ENCODE results near the gene PRPF38B.
A peak's percentile ranks its signal among the peaks of the same experiment; 100 is the strongest.

The PRPF38B gene

DNA sequence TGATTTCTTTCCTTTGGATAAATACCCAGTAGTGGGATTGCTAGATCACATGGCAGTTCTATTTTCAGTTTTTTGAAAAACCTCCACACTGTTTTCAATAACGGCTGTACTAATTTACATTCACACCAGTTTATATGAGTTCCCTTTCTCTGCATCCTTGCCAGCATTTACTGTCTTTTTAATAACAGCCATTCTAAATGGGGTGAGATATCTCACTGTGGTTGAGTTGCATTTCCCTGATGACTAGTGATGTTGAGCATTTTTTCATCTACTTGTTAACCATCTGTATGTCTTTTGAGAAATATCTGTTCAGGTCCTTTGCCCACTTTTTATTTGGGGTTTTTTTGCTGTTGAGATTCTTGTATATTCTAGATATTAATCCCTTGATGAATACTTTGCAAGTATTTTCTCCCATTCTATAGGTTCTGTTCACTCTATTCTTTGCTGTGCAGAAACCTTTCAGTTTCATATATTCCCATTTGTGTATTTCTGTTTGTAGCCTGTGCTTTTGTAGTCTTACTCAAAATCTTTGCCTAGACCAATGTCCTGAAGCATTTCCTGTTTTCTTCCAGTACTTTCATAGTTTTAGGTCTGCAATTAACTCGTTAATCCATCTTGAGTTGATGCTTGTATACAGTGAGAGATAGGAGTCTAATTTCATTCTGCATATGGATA lies 38.5 kb upstream of the PRPF38B start:
- no peak overlapping the region for H3K4me3 ChIP-seq (ENCODE audit: low read depth, low read length)
- DNase-seq (ENCODE audit: low read depth): no peak
- no peak for TF ChIP-seq MYC (IDR thresholded peaks at IDR 0.05; ENCODE audit: low read depth, low read length)

DNA sequence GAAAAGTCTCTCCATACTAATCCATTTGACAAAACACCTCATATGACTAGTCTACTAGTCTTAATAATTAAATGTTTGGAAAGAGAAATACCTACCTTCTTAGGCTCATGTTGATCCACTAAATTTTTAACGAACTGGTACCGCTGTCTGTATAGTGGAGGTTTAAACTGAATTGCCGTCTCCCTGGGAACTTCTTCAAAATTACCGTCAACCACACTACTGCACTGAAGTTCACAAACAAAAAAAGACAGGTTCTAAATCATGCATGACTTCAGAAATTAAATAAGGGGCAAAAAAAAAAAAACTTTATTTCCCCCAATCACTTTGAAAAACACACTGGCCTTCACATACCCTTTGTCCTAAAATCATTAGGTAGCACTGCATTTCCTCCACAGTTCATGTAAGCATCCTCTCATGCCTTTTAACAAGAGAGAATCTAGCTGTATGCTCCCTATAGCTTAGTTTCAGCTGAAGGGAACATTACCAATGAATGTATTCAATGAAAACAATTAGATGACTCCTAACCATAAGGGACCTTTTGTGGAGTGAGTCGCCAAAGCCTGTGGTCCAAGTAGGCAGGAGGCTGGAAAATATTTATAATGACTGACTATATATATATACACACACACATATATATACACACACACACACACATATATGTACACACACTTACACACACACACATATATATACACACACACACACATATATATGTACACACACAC lies 34.6 kb upstream of the PRPF38B start:
- TF ChIP-seq MYC (IDR thresholded peaks at IDR 0.05; ENCODE audit: low read depth, low read length): no peak
- TF ChIP-seq, protein P1, sequence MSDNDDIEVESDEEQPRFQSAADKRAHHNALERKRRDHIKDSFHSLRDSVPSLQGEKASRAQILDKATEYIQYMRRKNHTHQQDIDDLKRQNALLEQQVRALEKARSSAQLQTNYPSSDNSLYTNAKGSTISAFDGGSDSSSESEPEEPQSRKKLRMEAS (IDR thresholded peaks at IDR 0.05; ENCODE audit: low read depth, low read length): no peak
- TF ChIP-seq, protein P2, sequence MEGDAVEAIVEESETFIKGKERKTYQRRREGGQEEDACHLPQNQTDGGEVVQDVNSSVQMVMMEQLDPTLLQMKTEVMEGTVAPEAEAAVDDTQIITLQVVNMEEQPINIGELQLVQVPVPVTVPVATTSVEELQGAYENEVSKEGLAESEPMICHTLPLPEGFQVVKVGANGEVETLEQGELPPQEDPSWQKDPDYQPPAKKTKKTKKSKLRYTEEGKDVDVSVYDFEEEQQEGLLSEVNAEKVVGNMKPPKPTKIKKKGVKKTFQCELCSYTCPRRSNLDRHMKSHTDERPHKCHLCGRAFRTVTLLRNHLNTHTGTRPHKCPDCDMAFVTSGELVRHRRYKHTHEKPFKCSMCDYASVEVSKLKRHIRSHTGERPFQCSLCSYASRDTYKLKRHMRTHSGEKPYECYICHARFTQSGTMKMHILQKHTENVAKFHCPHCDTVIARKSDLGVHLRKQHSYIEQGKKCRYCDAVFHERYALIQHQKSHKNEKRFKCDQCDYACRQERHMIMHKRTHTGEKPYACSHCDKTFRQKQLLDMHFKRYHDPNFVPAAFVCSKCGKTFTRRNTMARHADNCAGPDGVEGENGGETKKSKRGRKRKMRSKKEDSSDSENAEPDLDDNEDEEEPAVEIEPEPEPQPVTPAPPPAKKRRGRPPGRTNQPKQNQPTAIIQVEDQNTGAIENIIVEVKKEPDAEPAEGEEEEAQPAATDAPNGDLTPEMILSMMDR (IDR thresholded peaks at IDR 0.05; ENCODE audit: low read depth, low read length): no peak
- TF ChIP-seq POLR2A (IDR thresholded peaks at IDR 0.05; ENCODE audit: extremely low read depth, insufficient read length): no peak
- H3K4me3 ChIP-seq (ENCODE audit: low read depth, low read length): no peak overlapping the region
- DNase-seq (ENCODE audit: low read depth): peak; percentile 33

DNA sequence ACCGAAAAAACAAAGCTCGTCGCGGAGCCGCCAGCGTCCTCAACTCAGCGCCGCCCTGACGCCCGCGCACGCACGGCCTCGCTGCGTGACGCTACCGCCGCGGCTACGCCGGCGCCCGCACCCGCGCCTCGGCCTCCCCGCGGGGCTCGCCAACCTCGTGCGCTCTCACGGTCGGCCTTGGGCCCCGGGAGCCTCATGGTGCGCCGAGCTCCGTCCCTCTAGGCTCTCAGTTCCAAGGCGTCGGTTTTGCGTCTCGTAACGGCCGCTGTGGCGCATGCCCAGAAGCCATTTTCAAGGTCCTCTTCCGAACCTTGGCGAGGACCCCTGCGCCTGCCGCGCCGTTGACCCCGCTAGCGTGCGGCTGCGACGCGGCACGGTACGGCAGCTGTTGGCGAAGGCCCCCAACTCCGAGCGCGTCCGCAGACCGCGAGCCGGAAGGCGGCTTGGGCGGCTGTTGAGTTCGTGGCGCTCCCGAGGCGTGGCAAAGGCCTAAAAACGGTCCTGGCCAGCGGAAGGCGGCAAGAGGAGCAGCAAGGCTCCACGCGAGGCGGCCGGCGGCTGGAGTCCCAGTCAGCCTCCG lies 31.0 kb upstream of the PRPF38B start, which contains the start of gene HENMT1:
HENMT1 (minus strand) TSS at position 64 of the 580 bp plus-strand sequence. CDS start 1,209 bp downstream, outside the sequence.
- H3K4me3 ChIP-seq (ENCODE audit: low read depth, low read length): peak within 1 kb of the TSS; percentile 75
- DNase-seq (ENCODE audit: low read depth): peak; percentile 92
- TF ChIP-seq MYC (IDR thresholded peaks at IDR 0.05; ENCODE audit: low read depth, low read length) (peak; percentile 94), POLR2A (IDR thresholded peaks at IDR 0.05; ENCODE audit: extremely low read depth, insufficient read length) (peak; percentile 76)
- TF ChIP-seq, protein P1 (IDR thresholded peaks at IDR 0.05; ENCODE audit: low read depth, low read length): peak; percentile 59
- TF ChIP-seq, protein P2 (IDR thresholded peaks at IDR 0.05; ENCODE audit: low read depth, low read length): no peak

- TF ChIP-seq MYC (IDR thresholded peaks at IDR 0.05; ENCODE audit: low read depth, low read length): no peak
- TF ChIP-seq, protein P1 (IDR thresholded peaks at IDR 0.05; ENCODE audit: low read depth, low read length): no peak
- TF ChIP-seq POLR2A (IDR thresholded peaks at IDR 0.05; ENCODE audit: extremely low read depth, insufficient read length): no peak
- TF ChIP-seq, protein P2 (IDR thresholded peaks at IDR 0.05; ENCODE audit: low read depth, low read length): no peak
- no peak overlapping the region for H3K4me3 ChIP-seq (ENCODE audit: low read depth, low read length)
- no peak for DNase-seq (ENCODE audit: low read depth)
Measured at GRCh38 chr1:108663074-108663473, 29.0 kb upstream of the PRPF38B start.

- peak; percentile 56 for DNase-seq (ENCODE audit: low read depth)
- H3K4me3 ChIP-seq (ENCODE audit: low read depth, low read length): no peak overlapping the region
- TF ChIP-seq, protein P2 (IDR thresholded peaks at IDR 0.05; ENCODE audit: low read depth, low read length): no peak
- TF ChIP-seq, protein P1 (IDR thresholded peaks at IDR 0.05; ENCODE audit: low read depth, low read length): no peak
- TF ChIP-seq POLR2A (IDR thresholded peaks at IDR 0.05; ENCODE audit: extremely low read depth, insufficient read length) (no peak), MYC (IDR thresholded peaks at IDR 0.05; ENCODE audit: low read depth, low read length) (no peak)
Measured at GRCh38 chr1:108664481-108664880, 27.6 kb upstream of the PRPF38B start.

- no peak for TF ChIP-seq POLR2A (IDR thresholded peaks at IDR 0.05; ENCODE audit: extremely low read depth, insufficient read length)
- TF ChIP-seq MYC (IDR thresholded peaks at IDR 0.05; ENCODE audit: low read depth, low read length): no peak
- TF ChIP-seq, protein P1 (IDR thresholded peaks at IDR 0.05; ENCODE audit: low read depth, low read length): no peak
- TF ChIP-seq, protein P2 (IDR thresholded peaks at IDR 0.05; ENCODE audit: low read depth, low read length): no peak
- H3K4me3 ChIP-seq (ENCODE audit: low read depth, low read length): no peak overlapping the region
- DNase-seq (ENCODE audit: low read depth): peak; percentile 33
Measured at GRCh38 chr1:108665067-108665466, 27.0 kb upstream of the PRPF38B start.
